HG03097 (cell line): ENCODE data around the gene TNPO2.
A peak's percentile ranks its signal among the peaks of the same experiment; 100 is the strongest.
"Not testable (repeated sequence)": the region's sequence is repeated elsewhere in the genome, so short reads cannot be mapped to it uniquely, and the experiment has no call there.

ENCODE experiments used
- ATAC-seq: cut with Tn5 transposase; IDR thresholded peaks from one replicate; pipeline ENCODE4 v1.9.1; 2021; ENCODE audit not compliant: unreplicated experiment, low FRiP score

Gene TNPO2

GRCh38 chr19:12737835-12738351 lies 14.2 kb upstream of the TNPO2 start:
- no peak for ATAC-seq

GRCh38 chr19:12736995-12737834 lies 13.5 kb upstream of the TNPO2 start, which contains the start of gene GET3:
Gene GET3 (plus strand): TSS chr19:12737497. CDS start chr19:12737506, 9 bp downstream.
- ATAC-seq: peak; percentile 65

- no peak for ATAC-seq
Observed at GRCh38 chr19:12733369-12734214, 9.9 kb upstream of the TNPO2 start.

GRCh38 chr19:12731337-12731736 lies 7.6 kb upstream of the TNPO2 start:
- ATAC-seq: no peak

- no peak for ATAC-seq
Observed at GRCh38 chr19:12730064-12730463, 6.3 kb upstream of the TNPO2 start.

- ATAC-seq: no peak
Observed at GRCh38 chr19:12727745-12728433, 4.2 kb upstream of the TNPO2 start.

GRCh38 chr19:12726988-12727316 lies 3.2 kb upstream of the TNPO2 start:
- ATAC-seq: no peak

GRCh38 chr19:12725612-12726011 lies 1.9 kb upstream of the TNPO2 start:
- not testable (repeated sequence) for ATAC-seq

- no peak for ATAC-seq
Observed at GRCh38 chr19:12723381-12723640, 421 bp downstream of the TNPO2 start.

- ATAC-seq: peak; percentile 80
Observed at GRCh38 chr19:12722566-12723380, 959 bp downstream of the TNPO2 start.

GRCh38 chr19:12721656-12722565 lies 1.8 kb downstream of the TNPO2 start:
- ATAC-seq: peak; percentile 8

- ATAC-seq: no peak
Observed at GRCh38 chr19:12720851-12721655, 2.7 kb downstream of the TNPO2 start.

- no peak for ATAC-seq
Observed at GRCh38 chr19:12720296-12720695, 3.4 kb downstream of the TNPO2 start.

- no peak for ATAC-seq
Observed at GRCh38 chr19:12715929-12716328, 7.8 kb downstream of the TNPO2 start.

GRCh38 chr19:12715102-12715501 lies 8.6 kb downstream of the TNPO2 start:
- no peak for ATAC-seq

GRCh38 chr19:12713304-12713703 lies 10.4 kb downstream of the TNPO2 start:
- ATAC-seq: not testable (repeated sequence)

GRCh38 chr19:12712077-12712476 lies 11.7 kb downstream of the TNPO2 start:
- not testable (repeated sequence) for ATAC-seq

GRCh38 chr19:12711187-12711586 lies 12.5 kb downstream of the TNPO2 start:
- no peak for ATAC-seq
